HG03565 (cell line): Measurements from ENCODE around the gene LIMD2.

Experiments
- ATAC-seq: cut with Tn5 transposase; IDR thresholded peaks from one replicate; pipeline ENCODE4 v1.9.1; 2021; ENCODE audit warnings: mild to moderate bottlenecking, moderate library complexity; ENCODE audit not compliant: unreplicated experiment

The LIMD2 gene

DNA sequence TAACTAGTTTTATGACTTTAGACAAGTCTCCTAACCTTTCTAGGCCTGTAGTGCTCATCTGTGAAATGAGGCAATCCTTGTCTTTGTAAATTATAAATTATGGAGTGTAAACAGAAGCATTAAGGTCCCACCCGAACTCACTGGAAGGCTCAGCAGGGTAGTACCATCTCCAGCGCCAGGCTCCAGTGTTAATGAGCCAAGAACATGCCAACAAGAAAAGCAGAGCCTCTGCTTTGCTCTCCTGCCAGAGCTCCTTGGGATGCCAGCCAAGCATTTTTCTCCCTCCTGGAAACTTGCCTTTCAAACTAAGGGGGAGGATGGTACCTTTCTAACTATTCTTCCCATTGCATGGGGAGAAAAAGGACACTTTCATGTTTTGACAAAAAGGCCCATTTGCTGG is 14.9 kb downstream of the LIMD2 start:
- no peak for ATAC-seq

- no peak for ATAC-seq
Measured at GRCh38 chr17:63682981-63683380, 16.9 kb downstream of the LIMD2 start.

DNA sequence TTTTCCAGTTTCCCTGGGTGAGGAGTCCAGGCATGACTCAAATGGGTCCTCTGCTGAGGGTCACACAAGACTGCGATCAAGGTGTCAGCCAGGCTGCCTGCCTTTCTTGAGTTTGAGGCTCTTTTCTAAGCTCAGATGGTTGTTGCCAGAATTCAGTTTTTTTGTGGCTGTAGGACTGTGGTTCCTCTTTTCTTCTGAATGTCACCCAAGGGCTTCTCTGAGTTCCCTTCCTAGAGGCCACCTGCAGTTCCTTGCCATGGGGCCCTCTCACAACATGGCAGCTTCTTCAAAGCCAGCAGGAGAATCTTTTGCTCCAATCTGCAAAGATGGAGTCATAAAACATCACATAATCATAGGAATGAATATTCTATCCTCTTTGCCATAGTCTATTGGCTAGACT is 17.5 kb downstream of the LIMD2 start:
- ATAC-seq, result no peak

- no peak for ATAC-seq
Measured at GRCh38 chr17:63681530-63681929, 18.4 kb downstream of the LIMD2 start.

DNA sequence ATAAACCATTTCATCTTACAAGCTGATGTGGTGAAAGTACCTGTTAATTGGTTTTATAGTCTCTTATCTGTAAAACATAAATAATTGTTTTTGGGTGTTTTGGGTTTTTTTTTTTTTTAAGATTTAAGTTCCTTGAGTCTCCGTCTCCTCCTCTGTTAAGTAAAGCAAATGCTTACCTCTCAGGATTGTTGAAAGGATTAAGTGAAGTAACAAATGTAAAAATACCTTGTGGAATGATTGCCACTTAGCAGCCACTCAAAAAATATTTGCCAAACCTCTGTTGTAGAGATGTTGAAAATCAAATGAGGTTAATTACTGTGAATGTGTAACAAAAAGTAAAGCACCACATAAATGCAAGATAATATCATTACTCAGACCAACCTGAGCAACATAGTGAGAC is 19.2 kb downstream of the LIMD2 start:
- no peak for ATAC-seq

DNA sequence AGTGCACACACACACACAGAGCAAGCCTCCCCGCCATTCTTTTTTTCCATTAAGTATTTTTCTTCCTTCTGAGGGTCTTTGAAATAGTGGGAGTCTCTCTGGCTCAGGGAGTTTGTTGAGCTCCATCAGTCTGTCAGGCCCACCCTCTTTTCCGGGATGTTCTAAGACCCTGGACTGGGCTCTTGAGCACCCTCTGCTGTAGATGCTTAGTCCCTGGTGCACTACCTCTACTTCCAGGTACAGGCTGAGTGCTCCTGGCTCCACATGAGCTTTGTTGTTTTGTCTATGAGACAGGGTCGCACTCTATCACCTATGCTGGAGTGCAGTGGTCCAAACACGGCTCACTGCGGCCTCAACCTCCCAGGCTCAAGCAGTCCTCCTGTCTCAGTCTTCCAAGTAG is 20.7 kb downstream of the LIMD2 start:
- no peak for ATAC-seq

DNA sequence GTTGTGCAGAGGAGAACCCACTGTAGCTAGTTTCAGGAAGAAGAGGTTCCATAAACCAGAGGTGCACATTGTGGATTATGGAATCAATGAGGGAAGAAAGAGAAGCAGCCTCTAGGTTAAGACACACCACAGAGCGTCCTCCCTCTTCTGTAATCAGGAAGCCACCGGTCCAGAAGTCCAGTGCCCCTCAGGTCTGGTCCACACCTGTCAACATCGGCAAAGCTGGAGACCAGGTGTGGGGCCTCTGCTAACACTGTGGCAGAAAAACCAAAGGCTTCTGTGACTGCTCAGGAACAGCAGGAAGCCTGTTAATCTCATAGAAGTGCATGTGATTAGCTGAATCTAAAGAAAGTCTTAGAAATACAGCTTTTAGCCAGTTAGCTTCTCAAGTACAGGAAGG is 23.3 kb downstream of the LIMD2 start:
- no peak for ATAC-seq

GRCh38 chr17:63675607-63676546 is 24.0 kb downstream of the LIMD2 start:
- ATAC-seq, result no peak

- ATAC-seq, result no peak
Measured at GRCh38 chr17:63675231-63675606, 24.7 kb downstream of the LIMD2 start.

- ATAC-seq, result no peak
Measured at GRCh38 chr17:63672856-63673255, 27.1 kb downstream of the LIMD2 start.

GRCh38 chr17:63665527-63666214 is 34.3 kb downstream of the LIMD2 start:
- no peak for ATAC-seq

DNA sequence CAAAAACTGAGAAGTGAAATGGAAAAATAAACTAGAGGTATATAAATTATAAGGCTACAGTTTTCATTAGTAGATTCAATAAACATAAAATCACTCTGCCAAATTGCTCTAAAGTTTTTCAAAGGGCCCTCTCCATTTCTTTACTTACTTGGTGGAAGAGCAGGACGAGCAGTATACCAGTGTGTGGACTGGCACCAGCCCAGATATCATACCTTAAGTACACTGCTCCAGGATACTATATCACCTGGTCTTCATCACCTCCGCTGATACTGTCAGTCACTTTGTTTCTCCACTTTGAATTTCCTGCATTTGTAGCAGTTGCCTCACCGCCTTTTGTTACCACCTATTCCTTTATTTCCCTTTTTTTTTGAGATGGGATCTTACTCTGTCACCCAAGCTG is 40.1 kb downstream of the LIMD2 start:
- ATAC-seq, result no peak

- no peak for ATAC-seq
Measured at GRCh38 chr17:63658366-63658765, 41.6 kb downstream of the LIMD2 start.

GRCh38 chr17:63657786-63658185 is 42.1 kb downstream of the LIMD2 start:
- ATAC-seq, result no peak

DNA sequence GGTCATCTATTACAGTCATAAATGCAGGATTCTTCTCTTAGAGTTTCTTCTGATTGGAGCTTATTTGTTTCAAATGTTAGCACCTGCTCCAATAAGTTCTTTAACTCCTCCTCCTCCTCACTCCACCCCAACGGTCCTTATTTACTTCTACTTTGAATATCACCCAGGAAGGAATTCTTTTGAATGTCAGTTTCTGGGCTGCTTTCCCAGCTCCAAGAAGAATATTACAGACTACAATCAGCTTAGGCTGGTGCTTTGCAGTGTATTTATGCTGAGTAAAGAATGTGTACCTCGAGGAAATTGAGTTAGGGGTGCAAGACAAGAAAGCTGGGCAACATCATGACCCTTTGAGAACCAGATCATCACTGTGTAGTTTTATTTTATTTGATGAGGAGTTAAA is 46.9 kb downstream of the LIMD2 start:
- no peak for ATAC-seq

DNA sequence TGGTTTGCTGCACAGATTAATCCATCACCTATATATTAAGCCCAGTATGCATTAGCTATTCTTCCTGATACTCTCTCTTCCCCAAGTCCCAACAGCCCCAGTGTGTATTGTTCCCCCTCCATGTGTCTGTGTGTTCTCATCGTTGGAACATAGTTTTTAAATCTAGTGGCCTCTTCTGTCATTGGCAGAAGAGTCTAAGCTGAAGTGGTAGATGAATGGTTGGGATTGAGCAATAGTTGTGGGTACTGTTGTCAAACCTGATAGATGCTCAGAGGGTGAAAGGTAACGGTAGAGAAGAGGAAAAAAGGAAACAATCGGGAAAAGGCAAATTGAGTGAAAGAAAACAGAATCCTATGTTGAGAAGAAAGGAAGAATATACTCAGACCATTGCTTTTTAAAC is 47.8 kb downstream of the LIMD2 start:
- no peak for ATAC-seq

DNA sequence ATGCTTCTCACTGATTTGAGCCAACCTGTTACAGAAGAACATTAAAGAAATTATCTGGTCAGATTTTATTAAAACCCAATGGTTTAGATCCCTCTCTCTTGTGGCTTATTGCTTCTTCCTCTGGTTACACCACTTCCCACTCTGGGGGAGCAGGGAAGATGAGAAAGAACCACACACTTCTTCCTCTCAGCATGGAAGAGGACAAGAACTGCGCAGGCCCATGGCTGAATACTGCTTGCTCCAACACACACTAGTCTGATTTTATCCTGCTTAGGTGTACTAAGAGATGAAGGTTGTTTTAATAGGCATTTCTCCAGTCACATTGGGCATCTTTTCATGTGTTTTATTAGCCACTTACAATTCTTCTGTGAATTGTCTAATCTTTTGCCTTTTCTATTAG is 50.1 kb downstream of the LIMD2 start:
- ATAC-seq, result no peak

- ATAC-seq, result no peak
Measured at GRCh38 chr17:63647936-63648335, 52.0 kb downstream of the LIMD2 start.

GRCh38 chr17:63647065-63647725 is 52.7 kb downstream of the LIMD2 start:
- no peak for ATAC-seq

- ATAC-seq, result peak; percentile 74
Measured at GRCh38 chr17:63646488-63646806, 53.5 kb downstream of the LIMD2 start.
